Bronchial epithelial cell (primary cell): ENCODE results near the gene GALNT18. TPM values are rescaled to one million over a fixed set of nuclear protein-coding genes. Genes with fewer than 3 reads are reported as not detected.

Experiments used
- DNase-seq: peaks from one replicate; pipeline ENCODE4 v3.0.0-alpha.2; 2010; ENCODE audit warnings: low read depth
- FAIRE-seq: peaks from 2 replicates; lab custom pipeline; 2011; peaks lifted over from hg19 to GRCh38; lab: Jason Lieb, UNC
- H3K27me3 ChIP-seq: 2 replicates; pipeline ENCODE4 v1.5.1; 2011; ENCODE audit warnings: low read length; ENCODE audit not compliant: control insufficient read depth, insufficient read depth
- H3K36me3 ChIP-seq: 2 replicates; pipeline ENCODE4 v1.5.1; 2011; ENCODE audit warnings: low read length; ENCODE audit not compliant: control insufficient read depth, insufficient read depth
- H3K4me3 ChIP-seq: 2 replicates; pipeline ENCODE4 v1.5.1; 2011; ENCODE audit warnings: mild to moderate bottlenecking, low read depth, low read length, control low read depth
- total RNA-seq: library from RNA; depleted of rRNA; stranded (reverse); fragments of >200 nt; gene quantifications from 2 replicates; pipeline ENCODE4 v1.2.1, GENCODE V29; 2014
- TF ChIP-seq, protein P1 (sequence below): IDR thresholded peaks from 2 replicates; pipeline ENCODE4 v1.5.1; 2011; ENCODE audit warnings: mild to moderate bottlenecking, moderate library complexity, low read length, control low read depth, inconsistent platforms; ENCODE audit not compliant: insufficient read depth, severe bottlenecking

GALNT18 gene
- total RNA-seq, 1 donor from 2014 or later, result 26.1 TPM

DNA sequence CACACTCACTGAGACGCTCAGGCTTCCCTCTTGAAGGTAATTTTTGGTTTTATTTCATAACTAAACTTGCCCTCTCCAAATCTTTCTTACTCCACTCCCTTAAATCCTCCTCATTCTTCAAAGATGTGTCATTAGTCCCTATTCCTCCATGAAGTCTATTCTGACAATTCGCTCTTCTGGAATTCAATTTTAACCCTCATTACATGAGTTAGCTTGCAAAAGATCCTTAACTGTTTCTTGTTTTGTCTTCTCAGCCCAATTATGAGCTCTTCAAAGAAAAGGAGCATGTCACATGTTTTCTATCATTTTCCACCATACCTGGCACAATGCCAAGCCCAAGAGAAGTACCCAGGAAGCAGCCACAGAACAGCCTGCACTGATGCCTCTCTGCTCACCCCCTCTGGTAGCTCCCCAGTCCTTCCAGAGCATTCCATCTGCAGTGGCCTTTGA, 13.0 kb downstream of the GALNT18 start:
- Histone ChIP-seq H3K36me3 (no peaks in the 10 kb centered on the region), H3K4me3 (no peak overlapping the region), H3K27me3 (no peaks in the 10 kb centered on the region)
- DNase-seq, result peak; percentile 69
- FAIRE-seq, result no peak
- TF ChIP-seq, protein P1, sequence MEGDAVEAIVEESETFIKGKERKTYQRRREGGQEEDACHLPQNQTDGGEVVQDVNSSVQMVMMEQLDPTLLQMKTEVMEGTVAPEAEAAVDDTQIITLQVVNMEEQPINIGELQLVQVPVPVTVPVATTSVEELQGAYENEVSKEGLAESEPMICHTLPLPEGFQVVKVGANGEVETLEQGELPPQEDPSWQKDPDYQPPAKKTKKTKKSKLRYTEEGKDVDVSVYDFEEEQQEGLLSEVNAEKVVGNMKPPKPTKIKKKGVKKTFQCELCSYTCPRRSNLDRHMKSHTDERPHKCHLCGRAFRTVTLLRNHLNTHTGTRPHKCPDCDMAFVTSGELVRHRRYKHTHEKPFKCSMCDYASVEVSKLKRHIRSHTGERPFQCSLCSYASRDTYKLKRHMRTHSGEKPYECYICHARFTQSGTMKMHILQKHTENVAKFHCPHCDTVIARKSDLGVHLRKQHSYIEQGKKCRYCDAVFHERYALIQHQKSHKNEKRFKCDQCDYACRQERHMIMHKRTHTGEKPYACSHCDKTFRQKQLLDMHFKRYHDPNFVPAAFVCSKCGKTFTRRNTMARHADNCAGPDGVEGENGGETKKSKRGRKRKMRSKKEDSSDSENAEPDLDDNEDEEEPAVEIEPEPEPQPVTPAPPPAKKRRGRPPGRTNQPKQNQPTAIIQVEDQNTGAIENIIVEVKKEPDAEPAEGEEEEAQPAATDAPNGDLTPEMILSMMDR, result no peak

DNA sequence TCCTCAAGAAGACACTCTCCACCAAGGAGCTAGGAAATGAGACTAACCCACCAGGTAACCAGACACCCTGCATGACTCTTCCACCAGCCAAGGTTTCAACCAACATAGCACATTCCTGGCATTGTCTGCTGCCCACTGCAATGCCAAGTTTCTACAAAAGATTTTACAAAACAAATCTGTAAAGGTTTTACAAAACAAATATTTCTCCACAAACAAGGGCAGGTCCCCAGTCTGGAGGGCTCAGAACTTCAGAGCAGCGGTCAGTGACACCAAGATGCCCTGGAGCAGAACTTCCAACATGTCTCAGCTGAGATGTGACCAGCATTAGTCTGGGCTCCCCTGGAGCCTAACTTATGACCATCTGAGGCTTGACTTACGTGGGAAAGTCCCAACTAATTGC, 14.0 kb downstream of the GALNT18 start:
- Histone ChIP-seq H3K4me3 (no peak overlapping the region), H3K36me3 (no peaks in the 10 kb centered on the region), H3K27me3 (no peaks in the 10 kb centered on the region)
- FAIRE-seq (no peak), DNase-seq (peak; percentile 58)
- TF ChIP-seq, protein P1, result no peak

GRCh38 chr11:11605821-11606450, 15.9 kb downstream of the GALNT18 start:
- DNase-seq (peak; percentile 54), FAIRE-seq (no peak)
- Histone ChIP-seq H3K4me3 (no peak overlapping the region), H3K27me3 (no peaks in the 10 kb centered on the region), H3K36me3 (no peaks in the 10 kb centered on the region)
- TF ChIP-seq, protein P1, result no peak

GRCh38 chr11:11605181-11605580, 16.6 kb downstream of the GALNT18 start:
- H3K4me3 ChIP-seq, result no peak overlapping the region
- peak; percentile 7 for FAIRE-seq

DNA sequence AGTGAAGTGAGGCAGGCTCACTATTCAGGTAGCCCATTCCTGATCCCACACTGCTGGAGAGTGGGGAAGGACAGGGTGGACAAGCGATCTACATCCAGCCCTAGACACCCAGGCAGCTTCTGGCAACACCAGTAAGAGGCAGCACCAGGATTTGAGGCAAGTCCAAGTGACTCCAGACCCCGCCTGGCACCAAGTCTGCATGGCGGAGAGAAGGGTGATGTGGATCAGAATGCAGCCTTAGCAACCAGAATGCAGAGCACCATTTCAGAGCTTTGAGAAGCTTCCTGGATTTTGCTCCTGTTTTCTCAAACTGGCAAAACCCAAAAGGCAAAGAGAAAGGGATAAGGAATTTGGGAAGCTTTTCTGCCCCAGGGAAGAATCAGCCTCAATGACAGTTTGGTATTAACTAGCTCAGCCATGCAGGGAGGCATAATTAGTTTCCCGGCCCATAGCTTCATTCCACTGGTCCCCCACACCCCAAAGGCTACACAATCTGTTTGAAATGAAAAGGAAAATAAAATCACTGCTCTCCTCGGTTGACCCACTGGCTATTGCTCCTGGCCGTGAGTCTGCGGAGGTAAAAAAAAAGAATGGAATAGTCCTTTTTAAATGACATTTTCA, 17.3 kb downstream of the GALNT18 start:
- TF ChIP-seq, protein P1, result no peak
- Histone ChIP-seq H3K36me3 (no peaks in the 10 kb centered on the region), H3K27me3 (no peaks in the 10 kb centered on the region), H3K4me3 (no peak overlapping the region)
- DNase-seq (no peak), FAIRE-seq (no peak)

More at GRCh38 chr11:11605181-11605580, 16.6 kb downstream of the GALNT18 start:
- Histone ChIP-seq H3K36me3 (no peaks in the 10 kb centered on the region), H3K27me3 (no peaks in the 10 kb centered on the region)
- TF ChIP-seq, protein P1, result no peak
- DNase-seq, result peak; percentile 44
